SIG-M5 (cell line): Measurements from ENCODE around the gene SLC22A1.
"Not testable (repeated sequence)": the region's sequence is repeated elsewhere in the genome, so short reads cannot be mapped to it uniquely, and the experiment has no call there.

Source experiments
- DNase-seq: peaks from one replicate; lab custom pipeline; 2025; lab: John Stamatoyannopoulos, UW

Gene SLC22A1

DNA sequence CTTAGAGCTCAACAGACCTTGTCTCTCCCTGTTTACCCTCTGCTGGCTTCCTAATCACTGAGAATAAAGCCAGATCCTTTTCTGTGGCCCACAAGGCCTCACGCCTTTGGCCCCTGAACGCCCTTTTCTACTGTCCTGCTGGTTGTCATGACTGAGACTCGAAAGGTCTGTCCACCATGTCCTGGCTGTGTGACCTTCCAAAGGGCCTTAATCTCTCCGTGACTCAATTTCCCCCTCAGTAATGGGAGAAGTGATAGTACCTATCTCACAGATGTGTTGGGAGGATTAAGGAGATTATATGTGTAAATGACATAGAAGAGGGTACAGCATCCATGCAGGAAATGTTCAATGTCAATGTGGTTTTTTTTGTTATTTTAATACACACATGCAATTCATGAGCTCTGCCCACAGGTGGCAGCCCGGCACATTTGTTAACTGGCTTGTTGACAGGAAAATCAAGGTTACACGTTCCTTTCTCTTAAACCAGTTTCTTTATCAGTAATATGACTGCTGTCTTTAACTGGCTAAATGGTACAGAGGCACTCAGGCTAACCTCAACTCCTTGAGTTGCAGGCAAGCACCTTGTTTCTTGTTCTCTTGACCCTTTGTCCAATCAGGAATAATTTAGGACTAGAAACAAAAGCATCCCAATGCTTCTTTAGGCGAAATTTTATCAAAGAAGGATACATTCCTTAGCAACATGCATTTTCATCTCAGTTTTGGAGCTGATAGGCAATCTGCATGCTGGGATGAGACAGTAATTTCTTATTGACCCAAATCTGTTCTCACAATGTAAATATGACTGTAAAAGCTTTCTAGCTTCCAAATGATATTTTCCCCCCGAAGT is 16.6 kb downstream of the SLC22A1 start:
- DNase-seq = no peak

DNA sequence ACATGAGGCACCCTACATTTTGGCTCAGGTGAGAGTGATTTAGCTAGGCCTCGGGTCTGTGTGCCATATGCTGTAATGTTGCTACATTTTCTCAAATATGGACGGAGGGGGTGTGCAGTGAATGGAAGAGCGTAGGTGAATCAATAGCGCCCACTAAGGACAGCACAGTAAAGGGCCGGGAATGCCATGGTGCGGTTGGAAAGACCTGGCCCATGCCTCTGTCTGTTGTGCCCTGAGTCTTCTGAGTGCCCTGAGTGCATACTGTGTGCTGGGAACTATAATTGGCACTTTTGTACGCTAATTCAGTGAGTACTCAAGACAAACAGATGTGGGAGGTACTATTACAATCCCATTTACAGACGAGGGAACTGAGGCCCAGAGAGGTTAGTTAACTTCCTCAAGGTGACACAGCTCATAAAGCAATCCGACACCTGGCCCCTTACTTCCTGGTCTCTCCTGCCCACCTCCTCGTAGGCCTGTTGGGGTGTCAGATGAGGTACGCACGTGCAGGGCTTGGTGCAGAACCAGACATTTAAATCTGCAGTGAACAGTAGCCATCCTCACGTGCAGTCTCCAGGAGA is 17.3 kb downstream of the SLC22A1 start:
- no peak for DNase-seq

DNA sequence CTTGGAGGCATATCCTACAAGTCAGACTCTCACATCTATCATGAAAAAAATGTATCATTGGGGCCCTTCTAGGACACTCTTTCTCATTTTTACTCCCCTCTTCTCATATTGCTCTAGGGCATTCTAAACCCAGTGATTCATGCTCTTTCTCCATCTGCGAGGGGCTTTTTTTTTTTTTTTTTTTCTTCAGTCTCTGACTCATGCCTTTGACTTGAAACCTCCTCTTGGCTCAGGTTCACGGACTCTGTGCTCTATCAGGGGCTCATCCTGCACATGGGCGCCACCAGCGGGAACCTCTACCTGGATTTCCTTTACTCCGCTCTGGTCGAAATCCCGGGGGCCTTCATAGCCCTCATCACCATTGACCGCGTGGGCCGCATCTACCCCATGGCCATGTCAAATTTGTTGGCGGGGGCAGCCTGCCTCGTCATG is 17.8 kb downstream of the SLC22A1 start:
- no peak for DNase-seq

DNA sequence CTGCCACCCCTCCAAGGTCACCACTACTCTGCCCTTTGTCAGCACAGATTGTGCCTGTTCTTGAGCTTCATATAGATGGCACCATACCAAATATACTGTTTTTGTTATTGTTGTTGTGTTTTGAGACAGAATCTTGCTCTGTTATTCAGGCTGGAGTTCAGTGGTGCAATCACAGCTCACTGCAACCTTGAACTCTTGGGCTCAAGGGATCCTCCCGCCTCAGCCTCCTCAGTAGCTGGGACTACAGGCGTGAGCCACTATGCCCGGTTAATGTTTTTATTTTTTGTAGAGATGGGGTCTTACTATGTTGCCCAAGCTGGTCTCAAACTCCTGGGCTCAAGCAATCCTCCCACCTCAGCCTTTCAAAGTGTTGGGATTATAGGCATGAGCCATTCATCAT is 18.9 kb downstream of the SLC22A1 start:
- DNase-seq = not testable (repeated sequence)

DNA sequence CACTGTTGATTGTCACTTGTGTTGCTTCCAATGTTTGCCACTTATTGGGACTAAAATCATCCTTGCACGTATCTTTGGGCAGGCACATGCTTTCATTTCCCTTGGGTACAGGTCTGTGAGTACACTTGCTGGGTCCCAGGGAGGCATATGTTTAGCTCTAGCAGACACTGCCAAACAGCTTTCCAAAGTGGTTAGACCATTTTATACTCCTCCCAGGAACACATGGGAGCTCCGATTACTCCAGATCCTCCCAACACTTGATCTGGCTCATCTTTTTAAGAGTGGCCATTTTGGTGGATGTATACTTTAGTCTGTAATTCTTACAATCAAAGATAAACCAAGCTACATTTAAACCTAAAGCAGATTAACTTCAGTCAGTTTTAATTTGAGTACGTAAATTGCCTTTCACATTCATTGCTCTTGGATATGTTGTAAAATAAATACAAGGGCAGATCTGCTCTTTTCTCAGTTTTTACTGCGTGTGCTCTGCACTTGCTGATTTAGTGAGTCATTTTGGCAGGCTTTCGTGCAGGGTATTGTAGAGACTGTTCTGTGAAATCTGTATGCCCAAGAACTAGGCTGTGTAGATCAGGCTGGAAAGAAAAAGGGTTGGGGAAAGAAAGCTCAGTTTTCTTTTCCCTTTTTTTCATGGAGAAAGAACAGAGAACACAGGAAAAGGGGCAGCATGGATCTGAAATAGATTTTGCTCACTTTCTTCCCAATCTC is 19.5 kb downstream of the SLC22A1 start:
- DNase-seq = no peak

DNA sequence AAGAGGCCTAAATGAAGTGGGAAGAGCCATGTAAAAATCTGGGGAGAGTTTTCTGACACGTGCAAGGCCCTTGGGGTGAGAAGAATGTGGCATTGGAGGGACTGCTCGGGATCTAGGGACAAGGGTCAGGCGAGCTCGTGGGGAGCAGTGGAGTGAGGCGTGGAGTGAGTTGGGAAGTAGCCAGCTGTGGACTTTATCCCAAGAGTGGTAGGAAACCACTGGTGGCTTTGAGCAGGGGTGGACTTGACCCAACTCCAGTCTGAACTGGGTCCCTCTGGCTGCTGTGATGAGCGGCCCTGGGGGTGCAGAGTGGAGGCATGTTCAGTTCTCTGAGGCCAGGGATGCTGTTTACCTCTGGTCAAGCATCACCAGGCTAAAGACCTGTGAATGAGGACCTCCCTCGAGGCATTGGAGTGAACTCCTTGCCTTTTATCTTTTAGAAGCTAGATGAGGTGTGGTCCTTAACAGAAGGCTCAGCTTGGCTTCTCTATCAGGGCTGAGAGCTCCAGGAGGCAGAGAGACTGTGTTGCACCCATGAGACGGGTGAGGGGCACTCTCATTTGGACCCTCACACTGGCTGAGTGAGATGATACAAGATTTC is 20.6 kb downstream of the SLC22A1 start:
- DNase-seq = no peak

DNA sequence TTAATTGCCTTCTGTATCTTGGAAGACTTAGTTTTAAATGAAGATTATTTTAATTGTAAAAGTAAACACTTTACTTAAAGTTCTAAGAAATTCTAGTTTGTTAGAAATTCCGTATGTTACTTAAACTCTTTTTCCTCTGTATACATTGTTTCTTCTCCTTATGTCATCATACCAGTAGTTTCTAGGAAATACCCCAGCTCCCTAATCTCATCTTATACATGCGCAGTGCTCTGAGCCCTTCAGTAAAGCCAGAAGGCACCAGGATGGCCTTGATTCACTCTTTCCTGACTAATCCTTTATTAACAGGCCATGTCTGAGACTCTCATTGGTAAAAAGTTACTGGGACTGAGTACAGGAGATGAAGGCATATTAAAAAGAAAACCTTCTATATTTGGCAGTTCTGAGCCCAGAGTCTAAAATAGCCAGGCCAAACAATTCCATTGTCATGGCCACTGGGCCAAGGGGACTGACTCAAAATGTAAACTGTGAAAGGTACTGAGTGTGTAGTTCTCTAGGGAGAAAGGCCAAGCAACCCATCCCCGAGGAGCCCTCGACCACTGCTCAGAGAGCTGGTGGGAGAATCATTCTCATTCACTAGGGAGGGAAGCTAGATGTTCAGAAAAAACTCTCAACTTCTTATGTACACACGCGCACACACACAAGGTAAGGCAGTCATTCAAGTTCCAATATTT is 25.0 kb downstream of the SLC22A1 start:
- DNase-seq = no peak

DNA sequence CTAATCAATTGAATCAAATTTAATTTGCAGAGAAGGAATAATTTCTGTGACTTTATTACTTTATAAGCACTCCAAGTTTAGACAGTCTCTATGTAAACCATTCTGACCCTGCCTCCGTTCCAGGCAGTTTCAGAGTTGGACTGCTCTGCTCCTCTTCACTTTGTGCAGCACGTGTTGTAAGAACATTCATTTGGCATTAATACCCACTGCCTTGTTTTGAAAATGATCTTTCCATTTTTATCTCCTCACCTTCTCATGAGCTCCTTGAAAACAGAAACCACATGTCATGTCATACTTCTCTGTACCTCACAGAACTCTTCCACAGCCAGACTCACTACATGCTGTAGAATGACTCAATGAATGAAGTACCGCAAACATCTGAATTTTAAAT is 25.5 kb downstream of the SLC22A1 start:
- DNase-seq = no peak

DNA sequence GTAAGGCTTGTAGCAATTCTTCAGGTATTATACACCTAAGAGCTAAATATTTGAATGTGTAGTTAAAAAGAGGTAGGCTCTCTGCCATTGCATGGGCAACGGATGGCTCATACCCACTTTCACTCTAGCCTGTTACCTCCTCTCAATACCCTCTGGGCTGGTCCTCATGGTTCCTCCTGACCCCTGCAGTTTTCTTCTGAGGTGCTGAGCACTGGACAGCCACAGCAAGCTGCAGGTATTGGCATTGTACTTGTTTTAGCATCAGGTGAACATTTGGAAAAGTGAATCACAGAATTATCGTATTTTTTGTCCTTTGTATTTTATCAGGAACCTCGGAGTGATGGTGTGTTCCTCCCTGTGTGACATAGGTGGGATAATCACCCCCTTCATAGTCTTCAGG is 32.9 kb downstream of the SLC22A1 start:
- no peak for DNase-seq

DNA sequence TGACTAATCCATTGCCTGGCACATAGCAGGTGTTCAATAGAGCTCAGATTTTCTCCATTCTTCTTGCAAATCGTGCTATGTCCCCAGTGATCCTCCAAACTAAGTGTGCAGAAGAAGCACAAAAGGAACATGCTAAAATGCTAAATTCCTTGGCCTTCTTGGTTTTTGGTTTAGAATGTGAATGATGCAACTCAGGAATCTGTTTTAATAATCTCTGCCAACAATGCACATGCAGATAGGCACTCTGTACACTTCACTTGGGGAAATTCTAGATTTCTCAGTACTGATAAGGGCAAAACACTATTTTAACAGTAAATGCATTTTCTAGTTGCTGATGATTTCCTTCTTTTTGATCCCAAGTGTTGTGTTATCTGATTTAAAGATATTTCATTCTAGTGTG is 35.2 kb downstream of the SLC22A1 start:
- no peak for DNase-seq

DNA sequence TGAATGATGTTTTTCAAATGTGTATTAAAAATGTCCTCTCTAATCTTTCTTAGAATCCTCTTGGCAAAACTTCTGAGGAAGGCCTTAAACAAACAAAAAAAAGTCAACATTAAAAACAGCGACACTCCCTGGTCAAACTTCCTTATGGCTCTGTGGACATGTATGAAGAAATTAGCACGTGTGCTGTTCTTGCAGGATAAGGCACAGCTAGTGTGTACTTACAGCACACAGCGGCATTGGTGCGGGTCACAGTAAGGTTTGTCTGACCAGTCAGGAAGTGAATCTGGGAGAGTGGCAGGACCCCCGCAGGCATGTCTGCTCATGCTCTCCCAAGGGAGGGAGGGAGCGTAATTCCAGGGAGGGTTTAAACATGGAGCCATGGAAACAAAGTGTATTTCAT is 38.8 kb downstream of the SLC22A1 start:
- DNase-seq = no peak

DNA sequence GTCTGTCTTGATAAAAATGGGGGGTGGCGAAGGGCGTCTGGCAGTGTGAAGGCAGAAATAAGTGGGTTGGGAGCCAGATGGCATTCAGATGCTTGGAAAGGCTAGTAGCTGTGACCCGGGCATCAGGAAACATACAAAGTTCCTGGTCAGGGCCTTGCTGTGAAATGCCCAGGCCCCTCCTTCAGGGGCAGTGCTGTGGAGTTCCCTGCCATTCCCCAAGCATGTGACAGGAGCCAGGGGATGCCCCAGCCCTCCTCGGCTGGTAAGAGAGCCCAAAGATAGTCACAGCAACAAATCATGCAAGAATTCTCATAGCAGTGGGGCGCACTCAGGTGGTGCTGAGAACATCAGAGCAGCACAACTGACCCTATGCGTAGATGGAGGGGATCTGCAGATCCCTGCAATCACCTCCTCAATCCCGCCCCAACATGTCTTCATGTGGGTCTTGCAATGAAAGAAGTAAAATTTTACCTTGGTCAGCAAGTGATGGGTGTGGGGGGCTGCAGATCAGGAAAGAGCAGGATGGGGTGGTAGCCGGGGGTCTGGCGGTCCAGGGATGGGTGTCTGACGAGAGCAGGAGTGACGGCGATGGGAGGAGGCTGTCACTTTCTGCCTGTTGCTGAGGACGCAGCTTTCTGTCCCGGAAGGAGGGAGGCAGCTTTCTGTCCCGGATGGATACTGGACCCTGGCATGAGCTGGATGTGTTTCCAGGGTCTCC is 39.5 kb downstream of the SLC22A1 start:
- no peak for DNase-seq

DNA sequence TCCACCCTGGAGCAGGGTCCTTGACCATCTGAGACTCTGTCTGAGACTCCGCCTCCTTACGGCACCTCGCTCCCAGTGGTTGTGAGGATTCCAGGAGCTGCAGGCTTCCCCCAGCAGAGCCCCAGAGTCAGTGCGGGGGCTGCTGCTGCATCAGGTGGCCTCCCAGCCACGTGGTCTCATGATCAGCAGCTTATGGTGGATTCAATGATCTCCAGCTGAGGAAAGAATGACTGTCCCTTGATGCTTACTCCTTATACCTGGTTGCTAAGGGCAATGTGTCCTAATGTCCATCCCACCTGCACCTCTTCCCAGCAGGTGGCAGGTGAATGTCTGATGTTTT is 40.0 kb downstream of the SLC22A1 start:
- DNase-seq = no peak

DNA sequence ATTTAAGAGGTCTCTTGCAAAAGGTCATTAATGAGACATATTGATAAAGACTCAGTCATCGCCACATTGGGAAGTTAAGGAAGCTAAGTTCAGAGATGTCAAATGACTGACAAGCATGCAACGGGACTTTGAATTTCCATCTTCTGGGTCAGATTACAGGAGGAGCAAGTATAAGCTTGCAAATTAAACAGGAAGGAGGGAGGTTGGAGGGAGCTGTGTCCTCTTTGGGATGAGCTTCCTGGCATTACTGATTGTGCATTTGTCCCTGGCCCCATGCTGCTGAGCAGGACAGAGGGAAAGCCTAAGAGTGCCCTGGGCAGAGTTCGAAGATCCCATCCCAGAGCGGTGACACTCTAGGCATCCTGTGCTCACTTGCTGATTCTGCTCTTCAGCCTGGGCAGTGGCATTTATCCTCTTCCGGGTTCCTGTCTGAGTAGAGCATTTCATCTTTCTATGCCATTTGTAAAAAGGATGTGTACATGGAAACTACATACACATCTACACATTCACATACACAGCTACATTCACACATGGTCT is 40.5 kb downstream of the SLC22A1 start:
- DNase-seq = no peak

DNA sequence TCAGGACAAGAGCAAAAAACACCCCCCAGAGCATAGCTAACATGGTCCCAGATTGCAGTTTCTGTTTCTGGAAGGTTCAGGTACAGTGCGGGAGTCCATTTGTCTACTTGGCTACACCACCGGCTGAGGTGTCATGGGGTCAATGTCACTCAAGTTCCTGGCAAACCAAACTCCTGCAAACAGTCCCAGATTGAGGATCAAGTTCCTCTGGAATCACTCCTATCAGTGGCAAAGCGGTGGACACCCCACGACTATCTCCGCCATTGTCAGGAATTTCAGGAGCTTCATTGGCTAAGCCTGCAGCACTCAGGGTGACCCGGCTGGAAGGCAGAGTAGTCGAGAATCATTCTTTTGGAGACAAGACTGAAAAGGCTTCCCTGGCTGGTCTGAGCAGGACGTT is 41.8 kb downstream of the SLC22A1 start:
- no peak for DNase-seq

DNA sequence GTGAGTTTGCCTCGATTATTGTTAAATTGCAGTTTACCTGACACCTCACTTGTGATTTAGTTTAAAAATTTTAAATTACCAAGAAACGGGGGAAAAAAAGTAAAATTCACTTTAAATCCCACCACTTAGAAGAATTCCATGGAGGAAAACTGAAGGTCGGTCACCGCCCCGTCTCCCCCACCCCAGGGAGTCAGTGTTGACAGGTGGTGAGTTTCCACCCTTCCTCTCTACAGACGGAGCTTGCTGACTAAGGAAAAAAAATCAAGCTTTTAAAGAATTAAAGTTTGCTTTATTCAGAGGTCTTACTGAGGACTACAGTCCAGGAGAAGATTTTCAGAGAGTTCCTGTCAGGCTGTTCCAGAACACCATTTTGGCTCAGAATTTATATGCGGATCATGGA is 42.3 kb downstream of the SLC22A1 start:
- no peak for DNase-seq

DNA sequence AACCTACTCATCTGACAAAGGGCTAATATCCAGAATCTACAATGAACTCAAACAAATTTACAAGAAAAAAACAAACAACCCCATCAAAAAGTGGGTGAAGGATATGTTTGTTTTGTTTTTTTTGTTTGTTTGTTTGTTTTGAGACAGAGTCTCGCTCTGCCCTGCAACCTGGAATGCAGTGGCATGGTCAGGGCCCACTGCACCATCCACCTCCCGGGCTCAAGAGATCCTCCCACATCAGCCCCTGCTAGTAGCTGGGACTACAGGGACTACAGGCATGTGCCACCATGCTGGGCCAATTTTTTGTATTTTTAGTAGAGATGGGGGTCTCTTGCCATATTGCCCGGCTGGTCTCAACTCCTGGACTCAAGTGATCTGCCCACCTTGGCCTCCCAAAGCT is 44.3 kb downstream of the SLC22A1 start:
- DNase-seq = not testable (repeated sequence)

DNA sequence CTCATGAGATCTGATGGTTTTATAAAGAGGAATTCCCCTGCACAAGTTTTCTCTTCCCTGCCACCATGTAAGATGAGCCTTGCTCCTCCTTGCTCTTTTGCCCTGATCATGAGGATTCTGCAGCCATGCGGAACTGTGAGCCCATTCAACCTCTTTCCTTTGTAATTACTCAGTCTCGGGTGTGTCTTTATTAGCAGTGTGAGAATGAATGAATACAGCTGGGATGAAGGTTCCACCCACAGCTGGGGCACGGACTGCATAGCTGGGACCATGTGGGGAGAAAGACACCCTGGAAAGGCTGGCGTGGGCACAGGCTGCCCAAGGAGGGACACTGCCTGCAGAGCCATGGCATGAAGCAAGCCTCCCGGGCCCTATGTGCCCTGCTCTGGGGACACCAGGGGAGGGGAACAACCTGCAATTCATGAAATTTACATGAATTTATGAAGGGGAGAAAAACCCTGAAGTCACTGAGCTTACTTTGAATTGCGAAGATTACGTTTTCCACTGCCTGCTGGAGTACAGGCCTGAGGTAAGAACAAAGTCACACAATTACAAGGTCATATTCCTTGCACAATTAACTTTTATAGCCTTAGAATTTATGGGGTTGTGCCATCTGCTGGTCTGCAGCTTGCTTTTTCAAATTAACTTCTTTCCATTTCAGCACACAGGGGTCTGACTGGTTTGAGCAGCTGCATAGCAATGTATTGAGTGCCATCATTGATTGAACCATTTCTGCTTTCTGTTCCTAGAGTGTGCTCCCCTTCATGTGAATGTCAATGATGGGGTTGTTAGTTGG is 46.2 kb downstream of the SLC22A1 start:
- DNase-seq = no peak

DNA sequence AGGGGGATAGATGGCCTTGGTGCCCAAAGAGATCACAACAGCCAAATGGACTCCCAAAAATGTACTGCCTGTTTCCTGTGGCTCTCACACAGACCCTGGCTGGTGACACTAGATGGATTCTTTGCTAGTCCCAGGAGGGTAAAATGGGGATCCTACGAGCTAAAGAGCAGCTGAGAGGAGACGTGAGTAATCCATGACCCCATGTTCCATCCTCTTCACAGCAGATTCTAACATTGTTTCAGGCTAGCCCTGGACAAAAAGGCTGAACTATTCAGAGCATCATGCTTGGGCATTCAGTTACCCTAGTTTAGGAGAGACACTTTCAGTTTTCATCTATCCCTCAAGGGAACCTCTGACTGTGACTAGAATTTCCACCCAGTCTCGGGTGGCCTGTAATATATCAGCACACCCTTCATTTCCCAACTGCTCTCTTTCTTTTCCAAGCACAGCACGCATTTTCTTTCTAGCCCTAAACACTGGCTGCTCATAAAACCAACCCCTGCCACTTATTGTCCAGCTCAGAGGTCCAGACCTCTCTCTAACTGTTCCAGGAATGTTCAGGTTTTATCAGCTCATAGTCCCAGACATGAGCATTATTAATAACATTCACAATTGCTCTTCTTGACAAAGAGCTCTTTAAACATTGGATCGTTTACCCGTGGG is 48.5 kb downstream of the SLC22A1 start:
- no peak for DNase-seq

DNA sequence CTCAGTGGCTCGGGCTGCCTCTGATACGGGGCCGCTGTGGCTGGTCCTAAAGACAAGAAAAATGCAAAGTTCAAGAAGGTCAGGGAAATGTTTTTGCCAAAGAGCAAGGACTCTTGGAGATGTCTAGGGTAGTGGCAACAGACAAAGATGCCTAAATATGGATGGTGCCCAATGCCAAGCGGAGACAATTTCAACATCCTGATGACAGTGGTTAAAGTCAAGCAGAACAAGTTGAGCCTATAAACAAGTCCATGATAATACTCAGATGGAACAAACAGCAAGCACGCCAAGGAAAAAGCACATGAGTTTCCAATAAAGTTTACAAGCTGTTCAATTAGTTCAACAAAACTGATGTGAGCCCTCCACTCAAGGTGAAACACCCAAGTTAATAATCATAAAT is 51.1 kb downstream of the SLC22A1 start:
- DNase-seq = no peak
